ENCODE results near the gene FKBP15.

DNA sequence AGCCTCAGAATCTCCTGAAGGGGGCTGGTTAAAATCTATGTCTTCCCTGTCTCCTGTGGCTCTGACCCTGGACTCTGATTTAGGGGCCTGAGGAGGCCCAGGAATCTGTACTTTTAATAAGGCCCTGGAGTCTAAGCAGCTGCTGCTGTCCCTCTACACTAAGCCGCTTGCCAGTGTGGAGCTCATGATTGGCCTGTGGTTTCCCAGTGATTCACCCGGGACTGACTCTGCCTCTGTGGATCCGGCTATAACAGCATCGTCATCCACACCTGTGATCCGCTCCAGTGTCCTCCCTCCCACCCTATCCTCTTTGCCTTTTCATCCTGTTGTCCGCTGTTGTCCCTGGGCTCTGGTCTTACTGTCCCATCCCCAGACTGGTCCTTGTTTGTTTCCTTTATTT lies 66.6 kb downstream of the FKBP15 start:
- TF ChIP-seq ARNTL (CRISPR knock-in tag; IDR thresholded peaks at IDR 0.05; ENCODE audit: borderline replicate concordance, low read depth) = no peak
- TF ChIP-seq ZNF565 (CRISPR knock-in tag; conservative IDR thresholded peaks at IDR 0.05; ENCODE audit: low read depth) = no peak
- TF ChIP-seq ZFP3 (CRISPR knock-in tag; IDR thresholded peaks at IDR 0.05) = no peak
- no peak for TF ChIP-seq RARB (CRISPR knock-in tag; IDR thresholded peaks at IDR 0.05)
- TF ChIP-seq, protein P1, sequence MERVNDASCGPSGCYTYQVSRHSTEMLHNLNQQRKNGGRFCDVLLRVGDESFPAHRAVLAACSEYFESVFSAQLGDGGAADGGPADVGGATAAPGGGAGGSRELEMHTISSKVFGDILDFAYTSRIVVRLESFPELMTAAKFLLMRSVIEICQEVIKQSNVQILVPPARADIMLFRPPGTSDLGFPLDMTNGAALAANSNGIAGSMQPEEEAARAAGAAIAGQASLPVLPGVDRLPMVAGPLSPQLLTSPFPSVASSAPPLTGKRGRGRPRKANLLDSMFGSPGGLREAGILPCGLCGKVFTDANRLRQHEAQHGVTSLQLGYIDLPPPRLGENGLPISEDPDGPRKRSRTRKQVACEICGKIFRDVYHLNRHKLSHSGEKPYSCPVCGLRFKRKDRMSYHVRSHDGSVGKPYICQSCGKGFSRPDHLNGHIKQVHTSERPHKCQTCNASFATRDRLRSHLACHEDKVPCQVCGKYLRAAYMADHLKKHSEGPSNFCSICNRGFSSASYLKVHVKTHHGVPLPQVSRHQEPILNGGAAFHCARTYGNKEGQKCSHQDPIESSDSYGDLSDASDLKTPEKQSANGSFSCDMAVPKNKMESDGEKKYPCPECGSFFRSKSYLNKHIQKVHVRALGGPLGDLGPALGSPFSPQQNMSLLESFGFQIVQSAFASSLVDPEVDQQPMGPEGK (CRISPR knock-in tag; IDR thresholded peaks at IDR 0.05; ENCODE audit: borderline replicate concordance) = no peak
- no peak for TF ChIP-seq TCF4 (CRISPR knock-in tag; IDR thresholded peaks at IDR 0.05; ENCODE audit: borderline replicate concordance)
- TF ChIP-seq, protein P2, sequence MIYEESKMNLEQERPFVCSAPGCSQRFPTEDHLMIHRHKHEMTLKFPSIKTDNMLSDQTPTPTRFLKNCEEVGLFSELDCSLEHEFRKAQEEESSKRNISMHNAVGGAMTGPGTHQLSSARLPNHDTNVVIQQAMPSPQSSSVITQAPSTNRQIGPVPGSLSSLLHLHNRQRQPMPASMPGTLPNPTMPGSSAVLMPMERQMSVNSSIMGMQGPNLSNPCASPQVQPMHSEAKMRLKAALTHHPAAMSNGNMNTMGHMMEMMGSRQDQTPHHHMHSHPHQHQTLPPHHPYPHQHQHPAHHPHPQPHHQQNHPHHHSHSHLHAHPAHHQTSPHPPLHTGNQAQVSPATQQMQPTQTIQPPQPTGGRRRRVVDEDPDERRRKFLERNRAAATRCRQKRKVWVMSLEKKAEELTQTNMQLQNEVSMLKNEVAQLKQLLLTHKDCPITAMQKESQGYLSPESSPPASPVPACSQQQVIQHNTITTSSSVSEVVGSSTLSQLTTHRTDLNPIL (CRISPR knock-in tag; IDR thresholded peaks at IDR 0.05; ENCODE audit: low read depth) = no peak

Data from SK-N-SH treated with all-trans-retinoic acid at 6 μM for 48 hours (cell line).